Fibroblast of lung (primary cell): ENCODE data around the gene SPATA2L.

Experiments
- CTCF ChIP-seq, 2 donors: IDR thresholded peaks in 1 of 2; conservative IDR thresholded peaks in 1 of 2; 1 replicate in 1 of 2; 2 replicates in 1 of 2; pipeline ENCODE4 v1.5.1; 2011 to 2012; ENCODE audit warnings: low read length in 2 of 2, control low read depth in 1 of 2, inconsistent platforms in 1 of 2, low read depth in 1 of 2, mild to moderate bottlenecking in 1 of 2
- EZH2 ChIP-seq: IDR thresholded peaks from 2 replicates; pipeline ENCODE4 v1.5.1; 2012; ENCODE audit warnings: low read length, control low read depth, mild to moderate bottlenecking; ENCODE audit errors: missing control alignments

GRCh38 chr16:89733322-89733721 is 31.8 kb upstream of the SPATA2L start:
- TF ChIP-seq CTCF (conservative IDR thresholded peaks at IDR 0.05 in 1 of 2, IDR thresholded peaks at IDR 0.05 in 1 of 2; ENCODE audit: low read depth in 1 of 2, low read length in 2 of 2) (no peak), EZH2 (no peak)
